Stimulated activated naive CD8-positive, alpha-beta T cell treated with anti-CD3 and anti-CD28 coated beads, Interleukin-15, Interleukin-2, amounts not matched to agents 100 U/mL and 50 U/mL, for 24 hours (primary cell): ENCODE results near the gene ITPRID2.

Source experiments
- ATAC-seq: fragments of 150-1000 bp; cut with Tn5 transposase; one replicate; pipeline ENCODE4 v1.10.0; 2021
- DNase-seq: peaks from one replicate; pipeline ENCODE4 v3.0.0; 2021

The ITPRID2 gene

DNA sequence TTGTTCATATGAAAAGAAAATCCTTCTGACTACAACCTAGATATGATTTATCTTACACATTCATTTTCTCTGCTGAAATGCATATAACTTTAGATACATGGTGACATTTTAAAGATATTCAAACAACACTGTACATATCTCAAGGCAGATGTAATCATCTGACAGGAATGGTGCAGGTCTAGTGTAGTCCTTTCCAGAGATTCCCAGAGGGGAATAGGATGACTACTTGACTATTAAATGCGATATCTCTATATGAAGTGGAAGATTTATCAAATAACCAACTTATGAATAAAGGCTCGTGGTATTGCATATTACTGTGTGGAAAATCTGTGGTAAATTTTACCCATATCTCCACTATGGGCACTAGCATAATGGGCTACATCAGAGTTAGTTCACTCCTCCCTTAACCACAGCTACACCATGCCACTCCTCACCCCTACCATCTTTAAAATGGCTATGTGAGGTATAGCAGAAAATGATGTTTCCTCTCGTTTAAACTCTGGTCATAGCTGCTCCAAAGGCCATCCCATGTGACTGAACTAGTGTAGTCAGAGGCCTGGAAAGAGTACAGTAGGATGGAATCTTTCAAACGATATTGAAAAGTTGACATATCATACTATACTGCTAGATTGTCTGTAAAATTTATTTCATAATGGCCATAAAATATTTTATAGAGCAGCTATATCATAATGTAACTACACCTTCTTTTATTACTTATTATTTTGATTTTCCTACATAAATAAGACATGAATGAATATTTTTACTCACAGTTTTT, 9.1 kb upstream of the ITPRID2 start:
- DNase-seq: no peak
- ATAC-seq: no peak

DNA sequence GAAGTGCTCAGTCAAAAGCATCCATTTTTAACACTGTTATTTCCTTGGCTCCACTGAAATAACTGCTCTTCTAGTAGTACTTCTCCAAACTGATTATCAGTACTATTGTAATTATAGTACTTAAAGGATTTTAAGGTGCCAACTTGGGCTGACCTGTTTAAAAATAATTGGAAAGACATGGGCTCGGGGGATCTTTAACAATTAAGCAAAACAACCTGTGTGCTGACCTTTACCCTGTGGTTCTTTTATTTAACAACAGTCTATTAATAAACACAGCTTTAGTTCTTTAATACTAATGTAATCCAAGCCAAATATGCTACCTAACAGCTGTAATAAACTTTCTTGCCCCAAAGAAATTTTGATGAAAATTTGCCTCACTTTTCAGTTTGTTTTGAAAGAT, 6.9 kb upstream of the ITPRID2 start:
- ATAC-seq (no peak), DNase-seq (no peak)

DNA sequence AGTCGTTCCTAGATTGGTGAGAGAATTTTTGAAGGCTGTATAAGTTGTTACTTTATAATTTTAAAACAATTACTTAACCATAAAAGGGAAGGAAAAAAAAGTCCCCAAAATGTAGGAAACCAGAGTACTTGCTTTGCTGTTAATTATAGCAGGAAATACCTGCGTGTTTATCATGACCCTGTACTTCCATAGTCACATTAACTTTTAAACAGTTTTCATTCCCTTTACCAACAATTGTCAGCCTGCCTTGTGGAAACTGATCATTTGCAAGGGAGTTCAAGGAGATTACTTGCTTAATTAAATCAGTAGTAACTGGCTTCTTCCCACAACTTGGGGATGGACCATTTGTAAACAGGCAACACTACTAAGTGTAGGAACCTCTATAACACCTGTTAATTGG, 6.4 kb upstream of the ITPRID2 start:
- ATAC-seq: no peak
- no peak for DNase-seq

DNA sequence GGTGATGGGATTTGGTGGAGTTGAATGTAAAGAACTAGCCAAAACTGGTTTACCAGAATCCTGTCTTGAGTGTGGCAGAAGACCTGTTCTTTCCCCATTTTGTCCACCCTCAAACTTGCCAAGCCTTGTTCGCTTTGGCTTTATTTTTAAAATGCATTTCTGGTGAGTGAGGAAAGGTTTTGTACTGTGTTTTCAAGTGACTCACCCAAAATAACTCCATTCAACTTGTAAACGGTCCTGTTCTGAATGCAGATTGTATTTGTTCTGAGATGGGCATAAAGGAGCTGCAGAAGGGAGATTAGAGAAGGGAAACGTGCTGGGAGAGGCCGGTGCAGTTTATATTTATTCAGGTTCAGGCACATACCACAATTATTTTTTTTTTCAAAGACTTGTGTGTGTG, 5.3 kb upstream of the ITPRID2 start:
- no peak for DNase-seq
- no peak for ATAC-seq

DNA sequence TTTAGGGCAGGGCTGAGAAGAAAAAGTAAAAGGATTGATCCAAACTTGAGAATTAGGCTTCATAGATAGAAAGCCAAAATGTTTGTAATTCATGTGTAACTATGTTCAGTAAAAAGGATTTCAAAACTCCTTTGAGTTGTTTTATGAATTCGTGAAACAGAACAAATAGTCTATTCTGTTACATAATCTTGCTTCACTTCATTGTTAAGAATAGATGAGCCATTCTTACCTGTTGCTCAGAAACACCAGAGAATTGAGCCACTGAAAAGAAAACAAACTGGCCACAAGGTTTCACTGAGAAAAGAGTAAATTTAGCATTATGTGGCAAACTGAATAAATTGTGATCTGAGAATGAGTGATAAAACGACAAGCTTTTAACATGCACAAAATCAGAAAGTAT, 4.5 kb upstream of the ITPRID2 start:
- DNase-seq: no peak

DNA sequence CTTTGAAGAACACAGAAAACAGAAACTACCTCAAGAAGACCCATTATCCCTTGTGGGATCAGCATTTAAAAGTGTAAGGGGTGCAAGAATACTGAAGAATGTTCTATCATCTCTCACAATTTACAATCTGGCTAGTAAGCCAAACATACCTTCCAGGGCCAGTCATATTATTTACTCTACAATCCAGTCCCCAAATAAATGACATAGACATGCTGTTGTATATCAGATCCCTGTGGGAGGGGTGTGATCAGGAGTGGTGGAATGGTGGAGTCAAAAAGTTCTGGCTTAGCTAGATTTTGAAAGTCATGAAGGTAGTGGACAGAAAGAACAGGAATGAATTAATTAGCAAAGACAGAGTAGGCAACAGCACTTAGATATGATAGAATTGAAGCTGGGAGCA, 1.8 kb upstream of the ITPRID2 start:
- no peak for DNase-seq

More for the DNA sequence above, 4.5 kb upstream of the ITPRID2 start:
- no peak for ATAC-seq

DNA sequence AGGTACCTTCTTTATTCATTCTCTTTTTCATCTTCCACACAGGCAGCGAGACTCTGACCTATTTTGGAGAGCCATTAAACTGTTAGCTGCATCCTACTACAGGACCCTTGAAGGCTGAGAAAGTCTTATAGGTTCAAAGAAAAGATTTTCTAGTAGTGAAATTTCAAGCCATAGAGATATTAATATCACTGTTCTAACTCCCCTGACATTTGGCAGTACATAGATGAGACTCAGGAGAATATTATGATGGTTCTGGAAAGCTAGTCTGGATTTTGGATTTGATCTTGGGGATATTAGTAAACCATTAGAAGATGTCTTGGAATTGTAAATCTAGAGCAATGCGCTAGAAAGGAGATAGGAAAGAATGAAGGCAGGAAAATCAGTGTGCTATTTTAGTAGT, 1.3 kb upstream of the ITPRID2 start:
- DNase-seq (no peak), ATAC-seq (no peak)

More for the DNA sequence above, 1.8 kb upstream of the ITPRID2 start:
- no peak for ATAC-seq

DNA sequence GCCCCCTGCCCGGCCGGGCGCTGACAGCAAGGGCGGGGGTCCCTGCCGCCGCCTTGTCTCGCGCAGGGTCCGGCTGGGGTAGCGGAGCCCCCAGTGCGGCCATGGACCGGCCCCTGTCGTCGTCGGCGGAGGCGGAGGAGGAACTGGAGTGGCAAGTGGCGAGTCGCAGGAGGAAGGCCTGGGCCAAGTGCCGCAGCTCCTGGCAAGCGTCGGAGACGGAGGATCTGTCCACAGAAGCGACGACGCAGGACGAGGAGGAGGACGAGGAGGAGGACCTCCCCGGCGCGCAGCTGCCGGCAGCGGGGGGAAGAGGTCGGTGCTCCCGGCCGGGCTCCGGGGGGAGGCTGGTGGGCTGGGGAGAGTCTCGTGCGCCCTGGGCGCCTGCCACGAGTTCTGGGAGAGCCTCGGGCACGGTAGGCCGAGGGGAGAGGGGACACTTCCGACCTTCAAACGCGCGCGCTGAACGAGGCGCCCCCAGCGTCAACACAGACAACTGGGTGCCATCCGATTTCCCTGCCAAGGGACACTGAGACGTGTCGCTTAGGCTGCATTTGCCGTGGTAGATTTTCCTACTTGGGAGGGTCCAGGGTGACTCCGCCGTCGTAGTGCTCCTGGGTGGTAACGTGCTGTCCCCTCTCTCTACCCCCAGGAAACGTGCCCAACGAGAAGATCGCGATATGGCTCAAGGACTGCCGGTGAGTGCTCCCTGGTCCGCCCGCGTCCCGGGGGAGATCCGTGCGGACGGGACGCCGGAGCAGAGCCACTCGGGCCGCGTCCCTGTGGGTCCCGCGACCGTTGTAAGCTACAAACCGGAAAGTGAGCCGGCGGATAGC, 652 bp downstream of the ITPRID2 start:
- peak; percentile 68 for DNase-seq
- peak; percentile 57 for ATAC-seq

DNA sequence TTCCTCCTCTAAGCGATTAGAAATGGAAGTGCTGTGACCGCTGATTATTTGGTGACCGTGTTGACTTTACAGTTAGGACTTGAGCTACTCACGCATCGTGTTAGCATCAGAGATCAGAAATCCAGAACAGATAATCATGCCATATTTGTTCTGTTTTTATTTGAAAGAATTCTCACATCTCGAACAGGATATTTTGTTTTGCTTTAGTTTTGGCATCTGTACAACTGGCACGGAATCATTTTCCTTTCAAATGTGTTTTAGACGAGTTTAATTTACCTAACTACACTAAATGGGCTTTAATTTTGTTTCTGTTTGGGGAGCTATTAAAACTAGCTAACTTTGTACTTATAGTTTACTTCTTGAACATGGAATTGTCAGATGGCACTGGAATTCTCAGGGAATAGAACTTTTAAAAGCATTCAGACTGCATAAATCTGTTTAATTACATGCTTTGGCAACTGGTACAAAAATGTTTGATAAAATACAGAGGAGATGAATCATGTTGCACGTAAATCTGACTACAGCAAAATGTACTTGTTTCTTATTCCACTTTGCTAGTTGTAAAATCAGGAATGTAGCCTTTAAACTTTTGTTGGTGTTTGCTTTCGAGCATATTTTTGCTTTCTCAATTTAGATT, 1.4 kb downstream of the ITPRID2 start:
- DNase-seq (no peak), ATAC-seq (no peak)

DNA sequence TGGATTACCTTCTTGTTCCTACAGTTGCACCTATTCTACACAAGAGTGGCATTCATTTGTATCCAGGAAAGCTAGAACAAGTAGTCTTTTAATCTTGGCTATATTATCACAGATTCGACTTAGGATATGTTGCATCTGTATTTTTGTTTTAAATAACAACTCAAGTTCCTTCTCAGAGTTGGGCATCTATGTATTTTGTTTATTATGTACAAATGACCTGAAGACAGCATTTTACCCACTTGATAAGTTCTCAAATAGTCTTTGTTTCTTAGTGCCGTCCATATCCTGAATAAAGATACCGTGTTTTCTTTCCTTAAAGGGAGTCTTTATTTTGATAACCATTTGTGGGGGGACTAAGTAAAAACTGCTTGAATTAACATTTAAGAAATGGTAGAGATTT, 2.9 kb downstream of the ITPRID2 start:
- ATAC-seq: no peak

DNA sequence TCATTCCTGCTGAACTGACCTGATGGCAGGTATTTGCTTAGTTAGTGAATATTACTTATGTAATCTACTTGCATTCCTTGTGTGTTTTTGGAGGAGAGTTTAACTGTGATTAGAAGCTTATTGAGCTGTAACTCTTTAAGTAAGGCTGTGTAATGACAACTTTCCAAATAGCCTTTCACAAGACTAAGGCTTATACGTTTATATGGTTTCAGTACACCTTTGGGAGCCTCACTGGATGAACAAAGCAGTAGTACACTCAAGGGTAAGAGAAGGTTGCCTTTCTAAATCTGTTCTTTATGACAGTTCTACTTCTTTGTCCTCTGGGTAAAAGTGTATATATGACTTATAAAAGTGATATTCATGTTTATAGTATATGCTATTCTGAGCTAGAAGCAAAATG, 4.3 kb downstream of the ITPRID2 start:
- no peak for ATAC-seq
- DNase-seq: no peak

More for the DNA sequence above, 2.9 kb downstream of the ITPRID2 start:
- DNase-seq: no peak

DNA sequence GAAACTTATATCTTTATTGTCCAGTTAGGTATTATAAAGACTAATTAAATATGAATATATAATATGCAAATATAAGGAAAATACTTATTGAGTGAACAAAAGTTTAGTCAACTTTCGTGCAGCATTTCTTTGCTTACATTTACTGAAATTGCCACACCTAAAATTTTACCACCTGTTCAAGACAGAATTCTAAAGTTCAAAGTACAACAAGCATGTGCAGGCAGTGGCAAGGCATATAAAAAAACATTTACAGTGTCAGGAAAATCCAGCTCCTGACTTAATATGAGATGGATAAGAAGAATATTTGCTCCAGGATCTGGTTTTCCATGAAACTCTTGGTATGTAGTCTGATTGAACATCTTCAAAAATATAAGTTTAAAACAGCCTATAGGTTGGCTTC, 4.8 kb downstream of the ITPRID2 start:
- no peak for ATAC-seq

DNA sequence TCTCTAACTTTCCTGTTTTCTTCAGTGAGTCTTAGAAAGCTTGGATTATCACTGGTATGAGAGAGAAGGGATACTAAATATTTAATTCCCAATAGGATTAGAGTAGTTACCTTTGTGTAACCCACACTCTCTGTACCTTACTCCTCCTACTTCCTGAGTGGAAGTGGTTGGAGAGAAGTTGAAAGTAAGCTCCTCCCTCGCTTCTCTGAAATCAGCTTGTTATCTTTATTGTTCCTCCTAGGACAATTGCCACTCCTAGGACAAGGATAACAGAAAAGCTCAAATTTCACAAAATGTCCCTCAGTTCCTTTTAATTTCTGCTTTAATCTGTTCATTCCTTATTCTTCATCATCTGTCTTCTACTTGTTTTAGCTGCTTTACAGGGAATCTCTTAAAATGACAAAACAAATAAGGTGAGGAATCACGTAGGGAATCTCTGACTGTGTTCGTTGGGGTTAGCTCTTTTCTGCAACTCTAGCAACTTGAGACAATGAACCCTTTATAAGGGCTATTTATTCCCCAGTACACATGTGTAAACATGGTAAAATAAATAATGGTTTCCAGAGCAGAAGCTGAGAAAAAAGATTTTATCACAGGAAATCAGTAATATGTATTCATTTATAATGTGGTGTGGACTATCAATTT, 8.6 kb downstream of the ITPRID2 start:
- no peak for ATAC-seq
- no peak for DNase-seq

More for the DNA sequence above, 4.8 kb downstream of the ITPRID2 start:
- DNase-seq: no peak

DNA sequence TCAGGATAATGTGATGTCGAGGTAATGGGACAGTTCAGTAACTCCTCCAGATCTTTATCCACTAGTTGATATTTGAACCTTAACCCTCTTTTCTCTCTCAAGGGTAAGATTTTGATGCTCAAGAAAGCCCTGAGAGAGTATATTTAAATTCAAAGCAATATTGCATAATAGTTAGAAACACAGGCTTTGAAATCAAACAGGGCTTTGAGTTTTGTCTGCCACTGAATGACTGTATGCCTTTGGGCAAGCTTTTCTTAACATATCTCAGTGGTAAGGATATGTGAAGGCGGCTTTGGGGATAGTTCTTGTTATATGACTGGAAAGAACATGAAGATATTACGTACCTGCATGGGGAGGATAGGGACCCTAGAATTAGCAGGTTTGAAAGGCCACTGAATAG, 11.1 kb downstream of the ITPRID2 start:
- ATAC-seq (no peak), DNase-seq (no peak)

DNA sequence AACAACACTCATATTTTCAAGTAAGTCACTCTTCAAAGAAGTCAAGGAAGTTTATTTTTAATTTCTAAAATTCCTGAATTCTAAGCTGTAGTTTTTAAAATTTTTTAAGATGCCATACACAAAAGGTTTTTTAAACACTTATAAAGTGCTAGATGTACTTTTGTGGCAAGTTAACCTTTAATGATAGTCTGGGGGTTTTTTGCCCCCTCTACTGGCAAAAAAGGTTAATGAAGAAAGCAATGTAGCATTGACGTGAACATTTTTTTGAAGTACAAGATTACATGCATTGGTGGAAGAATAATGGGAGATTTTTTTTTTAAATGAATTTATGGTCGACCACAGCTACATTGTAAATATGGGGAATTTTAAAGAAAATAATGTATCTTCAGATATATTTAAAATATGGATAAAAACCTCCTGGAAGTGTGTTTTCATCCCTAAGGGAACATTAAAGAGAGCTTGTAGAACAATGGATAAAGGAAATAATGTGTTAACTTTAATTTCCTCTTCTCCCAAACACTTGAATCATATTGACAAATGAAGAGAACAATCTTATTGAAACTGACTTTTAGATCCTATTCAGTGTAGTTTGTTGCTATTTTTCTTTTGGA, 12.6 kb downstream of the ITPRID2 start:
- DNase-seq: no peak
- ATAC-seq: no peak

DNA sequence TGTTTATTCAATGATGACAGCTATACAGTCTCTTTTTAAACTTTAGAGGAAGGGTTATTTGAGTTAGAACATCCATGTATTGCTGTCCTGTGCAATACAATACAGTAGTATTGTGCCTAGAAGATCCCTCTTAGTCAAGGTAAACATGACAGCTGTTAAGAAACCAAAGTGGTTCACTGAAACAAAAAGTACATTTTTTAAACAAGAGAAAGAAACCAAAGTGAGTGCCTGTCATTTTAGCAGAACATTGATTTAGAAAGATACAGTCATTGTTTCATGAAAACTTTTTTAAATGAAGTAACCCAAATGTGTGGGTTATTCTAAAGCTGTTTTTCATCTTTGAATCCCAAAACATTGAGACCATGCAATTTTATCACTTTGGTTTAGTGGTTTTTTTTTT, 15.5 kb downstream of the ITPRID2 start:
- ATAC-seq (peak; percentile 14), DNase-seq (no peak)

DNA sequence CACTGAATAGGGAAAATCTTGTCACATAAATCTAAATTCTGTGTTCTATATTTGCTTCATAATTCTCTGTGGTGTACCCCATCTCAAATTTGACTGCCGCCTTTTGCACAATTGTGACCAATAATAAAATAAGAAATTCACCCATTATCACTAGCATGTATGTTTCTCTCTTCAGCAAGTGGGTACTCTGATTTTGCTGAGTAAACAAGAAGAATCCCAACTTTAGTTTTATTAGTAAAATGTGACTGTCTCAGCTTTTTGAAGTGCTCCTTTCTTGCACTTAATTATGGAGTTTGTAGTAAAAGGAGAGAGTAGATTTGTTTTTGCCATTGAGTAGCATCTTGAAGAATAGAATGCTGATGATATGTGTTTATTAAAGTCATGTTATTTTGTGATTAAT, 16.1 kb downstream of the ITPRID2 start:
- ATAC-seq: no peak
- no peak for DNase-seq

DNA sequence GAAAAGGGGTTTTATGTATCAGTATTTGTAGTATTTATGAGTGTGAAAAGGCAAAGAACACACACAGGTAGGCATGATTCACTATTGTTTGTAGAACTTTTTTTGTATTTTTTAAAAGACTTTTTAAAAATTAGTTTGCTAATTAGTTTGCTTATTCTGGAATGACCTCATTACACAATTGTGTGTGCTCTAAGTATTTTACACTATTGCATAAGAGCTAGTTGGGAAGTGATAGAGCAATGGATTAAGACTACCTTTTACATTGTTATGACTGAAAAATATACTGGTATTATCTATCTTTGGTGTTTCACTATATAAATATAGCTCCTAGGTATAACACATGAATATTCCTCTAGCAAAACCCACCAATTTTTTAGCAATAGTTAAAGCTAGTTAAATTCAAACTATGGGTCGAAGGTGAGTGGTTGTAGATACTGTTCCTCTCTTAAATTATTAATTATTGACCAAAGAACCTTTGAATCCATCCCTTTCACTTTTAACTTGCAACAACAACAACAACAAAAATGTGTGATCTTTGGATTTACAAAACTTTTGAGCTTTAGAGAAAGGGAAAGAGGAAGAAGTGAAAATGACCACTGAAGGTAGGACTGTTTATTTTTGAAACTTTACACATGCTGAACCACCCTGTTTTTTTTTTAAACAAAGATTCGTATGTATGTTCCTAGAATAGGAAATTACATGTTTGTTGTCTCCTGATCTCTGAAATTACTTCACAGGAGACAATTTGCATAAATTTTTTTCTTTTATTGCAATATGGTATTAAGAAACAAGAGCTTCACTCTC, 18.7 kb downstream of the ITPRID2 start:
- ATAC-seq (no peak), DNase-seq (no peak)

DNA sequence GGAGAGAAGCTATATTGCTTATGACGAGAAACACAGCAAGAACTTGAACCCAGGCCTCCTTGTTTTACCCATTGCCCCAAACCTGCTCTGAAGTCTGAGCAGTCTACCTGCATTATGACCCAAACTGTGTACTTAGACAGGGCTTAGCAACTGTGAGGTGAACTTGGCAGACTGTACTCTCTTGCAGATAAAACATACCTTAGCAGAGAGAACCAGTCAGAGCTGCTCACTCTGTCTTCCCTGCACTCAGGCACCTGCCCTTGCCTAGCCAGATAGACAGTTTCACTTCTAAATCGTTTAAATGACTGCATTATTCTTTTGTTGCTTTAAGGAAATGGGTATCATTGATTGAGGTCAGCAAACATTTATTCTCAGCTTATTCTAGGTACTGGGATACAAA, 20.3 kb downstream of the ITPRID2 start:
- no peak for ATAC-seq
- no peak for DNase-seq

DNA sequence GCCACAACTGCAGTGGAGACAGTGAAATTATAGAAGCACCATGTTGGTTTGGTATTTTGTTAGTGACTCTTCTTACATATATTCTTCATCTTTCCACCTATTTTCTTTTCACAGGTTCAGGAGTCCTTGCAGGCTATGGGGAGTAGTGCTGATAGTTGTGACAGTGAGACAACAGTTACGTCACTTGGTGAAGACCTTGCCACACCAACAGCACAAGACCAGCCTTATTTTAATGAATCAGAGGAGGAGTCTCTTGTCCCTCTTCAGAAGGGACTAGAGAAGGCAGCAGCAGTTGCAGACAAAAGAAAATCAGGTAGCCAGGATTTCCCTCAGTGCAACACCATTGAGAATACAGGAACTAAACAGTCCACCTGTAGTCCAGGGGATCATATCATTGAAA, 23.6 kb downstream of the ITPRID2 start:
- ATAC-seq (no peak), DNase-seq (no peak)
